SK-N-MC (cell line): ENCODE results near the gene IFNG.

Experiments used
- EZH2 ChIP-seq: fragments of 200-600 bp; sonication (generic); IDR thresholded peaks from one replicate; pipeline ENCODE4 v1.6.1; 2017; ENCODE audit warnings: antibody characterized with exemption
- FOXP2 ChIP-seq: optimal IDR thresholded peaks from 2 replicates; pipeline ENCODE3; 2011; ENCODE audit warnings: mild to moderate bottlenecking, moderate library complexity; ENCODE audit not compliant: insufficient read depth; ENCODE audit errors: extremely low read length, control extremely low read depth
- POLR2AphosphoS5 ChIP-seq: IDR thresholded peaks from 2 replicates; pipeline ENCODE4 v1.6.1; 2012; ENCODE audit warnings: mild to moderate bottlenecking, low read depth, low read length, borderline replicate concordance

GRCh38 chr12:68119250-68119649 is 40.3 kb downstream of the IFNG start:
- no peak for TF ChIP-seq POLR2AphosphoS5
- TF ChIP-seq EZH2, result no peak
- TF ChIP-seq FOXP2, result no peak
